Measurements from ENCODE around the gene SNAPIN. TPM values are rescaled to one million over a fixed set of nuclear protein-coding genes. Genes with fewer than 3 reads are reported as not detected.

The SNAPIN gene
- total and polyA plus RNA-seq, 9 of the 15 experiments (the other 6 are each of a cell fraction or from before 2014, with no cell fraction given) = 11.2 to 43.9 (median 32.3) TPM

GRCh38 chr1:153658400-153659174 is at the start of gene SNAPIN (continued):
- TF ChIP-seq KLF13 (tag; IDR thresholded peaks at IDR 0.05; ENCODE audit: borderline replicate concordance, low read depth) (0 out of 2 replicates have a peak, but pooled peaks have one; percentile 35), POLR2B (IDR thresholded peaks at IDR 0.05; ENCODE audit: low read depth, partially characterized antibody) (peak; percentile 73), ZNF239 (CRISPR knock-in tag; IDR thresholded peaks at IDR 0.05) (no peak), ARID2 (IDR thresholded peaks at IDR 0.05) (no peak), CHAMP1 (IDR thresholded peaks at IDR 0.05) (no peak), ZNF449 (CRISPR knock-in tag; IDR thresholded peaks at IDR 0.05) (no peak), ZNF589 (CRISPR knock-in tag; IDR thresholded peaks at IDR 0.05; ENCODE audit: low read depth) (no peak), ETV1 (tag; conservative IDR thresholded peaks at IDR 0.05; ENCODE audit: low read depth) (no peak; the same call in 1 of the 2 replicates), MEF2D (tag; conservative IDR thresholded peaks at IDR 0.05; ENCODE audit: low read depth) (no peak), TBP (optimal IDR thresholded peaks at IDR 0.05; ENCODE audit: low read depth, low read length) (peak; percentile 75), RAD21 (CRISPR knock-in tag; conservative IDR thresholded peaks at IDR 0.05 in 1 of 2, IDR thresholded peaks at IDR 0.05 in 1 of 2) (0 out of 4 replicates have a peak, but pooled peaks of 1 of the 2 experiments have one; percentile 6), MXD1 (CRISPR knock-in tag; IDR thresholded peaks at IDR 0.05; ENCODE audit: borderline replicate concordance, poor library complexity, severe bottlenecking) (no peak), ZNF3 (CRISPR knock-in tag; IDR thresholded peaks at IDR 0.05) (no peak), ESRRB (CRISPR knock-in tag; IDR thresholded peaks at IDR 0.05; ENCODE audit: borderline replicate concordance) (no peak), E2F8 (IDR thresholded peaks at IDR 0.05; ENCODE audit: low read depth, partially characterized antibody) (peak; percentile 36), MED1 (CRISPR knock-in tag; IDR thresholded peaks at IDR 0.05; ENCODE audit: borderline replicate concordance) (no peak), ZBTB33 (CRISPR knock-in tag; IDR thresholded peaks at IDR 0.05) (no peak)

All from K562 (cell line).